ENCODE results near the gene CMTM8.

- TF ChIP-seq CTCF (IDR thresholded peaks at IDR 0.05), result no peak
- no peak for TF ChIP-seq POLR2A (IDR thresholded peaks at IDR 0.05)
- TF ChIP-seq POLR2AphosphoS5 (IDR thresholded peaks at IDR 0.05), result no peak
- TF ChIP-seq EP300 (IDR thresholded peaks at IDR 0.05; ENCODE audit: low read depth), result no peak
Observed at GRCh38 chr3:32278714-32279113, 40.2 kb downstream of the CMTM8 start.
